LHCN-M2 (cell line): ENCODE data around the gene TTN. TPM values are rescaled to one million over a fixed set of nuclear protein-coding genes. Genes with fewer than 3 reads are reported as not detected.

ENCODE experiments used
- DNase-seq: peaks from one replicate; pipeline ENCODE4 v3.0.0-alpha.2; 2012; ENCODE audit warnings: low read depth
- polyA plus RNA-seq: library from polyadenylated mRNA; unstranded; fragments of >200 nt; gene quantifications from one replicate; pipeline ENCODE4 v1.2.1, GENCODE V29; 2012; ENCODE audit warnings: missing spikeins
- total RNA-seq: library from RNA; depleted of rRNA; stranded (reverse); fragments of >200 nt; gene quantifications from 2 replicates; pipeline ENCODE4 v1.2.3, GENCODE V29; 2014; rRNA removed

TTN gene
- total RNA-seq, result 2.0 and 5.5 TPM in 2 replicates
- polyA plus RNA-seq, result 0.38 TPM

DNA sequence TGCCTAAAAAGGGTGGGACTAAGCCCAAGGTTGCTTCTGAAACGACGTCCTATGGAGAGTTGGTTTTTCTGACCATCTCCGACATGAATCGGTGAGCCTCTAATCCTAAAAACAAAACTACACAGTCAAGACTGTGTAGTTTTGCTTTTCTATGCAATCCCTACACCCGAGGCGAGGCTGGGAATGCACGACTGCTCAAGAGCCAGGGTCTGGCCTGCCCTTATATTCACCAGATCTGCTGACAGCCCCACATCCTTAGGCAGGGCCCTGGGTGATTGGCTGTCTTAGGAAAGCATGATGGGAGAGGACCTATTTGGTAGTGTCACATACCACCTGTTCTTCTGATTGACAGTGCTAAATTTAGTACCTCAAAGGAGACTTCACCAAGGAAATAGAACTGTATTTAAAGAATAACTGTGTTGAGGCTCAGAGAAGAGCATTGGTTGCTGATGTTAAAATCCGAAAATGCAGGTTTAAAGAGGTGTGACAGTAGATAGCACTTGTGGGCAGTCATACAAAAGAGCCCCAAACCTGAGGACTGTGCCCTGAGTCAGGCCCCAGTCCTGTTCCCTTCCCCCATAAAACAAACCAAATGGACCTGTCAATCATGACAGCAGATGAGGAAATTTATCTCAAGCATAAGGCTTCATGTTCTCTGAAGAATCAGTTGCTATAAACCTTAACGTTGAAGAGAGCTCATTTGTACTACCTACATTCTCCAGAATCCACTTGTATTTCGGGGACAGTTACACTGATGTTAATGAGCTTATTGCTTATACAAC, at the start of gene TTN:
TTN (minus strand) TSS at position 197 of the 782 bp plus-strand sequence. CDS start 2,781 bp downstream, outside the sequence.
- DNase-seq, result peak; percentile 35

DNA sequence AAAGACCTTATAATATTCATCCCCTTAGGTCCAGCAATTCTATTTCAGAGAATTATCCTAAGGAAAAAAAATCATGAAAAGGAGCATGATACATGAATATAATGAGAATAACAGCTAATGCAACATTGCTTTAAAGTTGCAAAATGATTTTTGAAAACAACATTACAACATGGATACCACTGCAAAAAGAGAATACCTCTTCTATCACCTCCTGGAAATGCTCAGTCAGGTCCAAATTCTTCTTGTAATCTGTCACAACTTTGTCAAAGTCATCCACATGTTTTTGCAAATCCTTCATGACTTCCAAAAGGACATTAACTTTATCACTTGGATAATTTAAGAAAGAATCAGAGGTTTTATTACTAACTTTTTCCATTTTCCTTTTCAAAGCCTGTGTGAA, 47.9 kb upstream of the TTN start:
- DNase-seq, result no peak

DNA sequence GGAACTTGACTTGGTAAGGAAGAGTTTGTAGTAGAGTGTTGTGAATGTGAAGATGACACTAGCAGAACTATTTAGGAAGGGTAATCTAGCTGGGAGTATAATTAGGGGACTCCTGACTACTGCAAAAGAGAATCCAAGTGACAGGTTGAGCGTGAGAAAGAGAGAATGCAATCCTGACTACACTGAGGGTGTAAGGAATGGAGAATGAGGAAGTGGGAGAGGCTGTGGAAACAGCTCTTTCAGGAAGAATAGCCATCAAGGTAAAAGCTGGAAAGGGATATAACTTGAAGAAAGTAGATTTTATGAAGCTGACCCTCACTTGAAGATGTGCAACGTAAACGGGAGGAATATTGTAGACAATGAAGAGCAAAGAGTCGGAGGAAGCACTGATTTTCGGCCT, 41.1 kb upstream of the TTN start:
- DNase-seq, result no peak

DNA sequence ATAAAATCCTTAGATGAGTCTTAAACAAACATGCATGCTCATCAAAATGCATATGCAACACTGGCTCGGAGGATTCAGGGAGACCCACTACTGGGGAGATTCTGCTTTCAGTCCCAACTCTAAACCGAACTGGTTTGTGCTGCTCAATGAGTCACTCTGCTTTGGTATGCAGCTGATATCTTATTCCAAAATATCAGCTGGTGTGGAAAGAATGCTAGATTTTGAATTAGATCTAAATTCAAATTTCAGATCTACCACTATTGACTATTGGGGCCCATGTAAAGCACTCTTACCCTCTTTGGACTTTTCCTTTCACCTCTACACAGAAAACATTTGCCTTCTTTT, 39.2 kb upstream of the TTN start:
- no peak for DNase-seq

DNA sequence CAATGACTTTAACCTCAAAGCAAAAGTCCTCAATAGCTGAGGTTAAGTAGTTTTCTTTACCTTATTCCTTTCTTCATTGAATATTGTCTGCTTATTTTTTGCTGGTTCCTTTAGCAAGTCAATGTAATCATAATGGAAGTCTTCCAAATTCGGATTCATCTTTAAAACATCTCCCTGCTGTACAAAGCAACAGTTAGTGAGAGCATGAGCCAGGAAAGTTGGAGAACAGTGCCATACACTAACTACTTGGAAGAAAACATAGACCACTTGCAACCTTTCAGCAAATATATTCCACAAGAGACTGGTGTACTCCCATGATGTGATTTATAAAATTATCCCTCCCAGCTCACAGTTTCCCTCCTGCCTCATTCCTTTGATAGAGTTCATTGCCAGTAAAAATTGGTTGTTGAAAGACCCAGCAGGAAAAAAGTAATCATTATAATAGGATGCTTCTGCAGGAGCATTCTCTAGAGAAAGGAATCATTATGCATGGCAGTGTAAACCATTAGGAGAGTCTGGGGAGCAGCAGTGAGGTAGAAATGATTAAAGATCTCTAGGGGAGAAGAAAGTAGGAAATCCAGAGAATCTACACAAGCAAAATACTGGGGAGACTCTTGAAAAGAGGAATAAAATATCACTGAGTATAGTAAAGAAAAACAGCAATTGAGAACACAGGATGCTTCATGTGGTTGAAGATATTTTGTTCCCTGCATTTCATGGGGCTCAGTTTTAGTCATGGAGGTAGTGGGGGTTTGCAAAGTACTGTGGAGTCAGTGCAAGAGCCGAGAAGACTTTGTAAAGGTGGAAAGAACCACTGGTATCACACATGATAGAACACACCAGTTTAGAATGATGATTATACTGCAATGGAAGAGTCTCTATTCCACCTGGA, 38.6 kb upstream of the TTN start:
- DNase-seq, result no peak

DNA sequence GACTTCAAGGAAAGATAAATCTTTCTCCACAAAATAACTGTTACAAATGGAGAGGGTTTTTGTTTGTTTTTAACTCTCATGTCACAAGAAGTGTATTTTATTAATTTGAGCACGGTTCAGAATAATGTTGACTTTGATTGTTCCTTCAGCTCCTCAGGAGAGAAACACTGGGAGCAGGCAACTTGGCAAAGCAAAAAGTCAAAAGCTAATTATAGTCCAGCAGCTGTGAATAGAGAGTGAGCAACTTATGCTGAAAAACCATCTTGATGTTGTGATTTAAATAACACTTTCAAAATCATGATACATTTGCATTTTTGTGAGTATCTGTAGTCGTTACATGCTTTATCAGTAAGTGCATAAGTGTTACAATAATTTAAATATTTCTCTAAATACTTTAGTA, 37.5 kb upstream of the TTN start:
- DNase-seq, result no peak

DNA sequence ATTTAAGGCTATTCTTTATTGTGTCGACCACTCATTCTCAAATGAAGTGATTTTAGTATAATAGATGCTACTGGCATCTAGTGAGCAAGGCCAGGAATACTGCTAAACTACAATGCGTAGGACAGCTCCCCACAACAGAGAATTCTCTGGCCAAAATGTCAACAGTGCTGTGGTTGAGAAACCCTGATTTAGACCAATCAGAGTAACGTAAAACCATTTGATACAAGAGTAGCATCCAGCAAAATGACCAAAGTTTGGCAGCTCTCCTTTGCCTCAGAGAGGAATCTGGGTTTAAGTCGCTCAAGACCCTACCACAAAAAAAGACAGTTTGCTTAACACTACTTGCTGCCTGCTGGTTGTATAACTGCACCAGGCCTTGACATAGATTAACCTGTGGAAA, 37.0 kb upstream of the TTN start:
- peak; percentile 44 for DNase-seq

DNA sequence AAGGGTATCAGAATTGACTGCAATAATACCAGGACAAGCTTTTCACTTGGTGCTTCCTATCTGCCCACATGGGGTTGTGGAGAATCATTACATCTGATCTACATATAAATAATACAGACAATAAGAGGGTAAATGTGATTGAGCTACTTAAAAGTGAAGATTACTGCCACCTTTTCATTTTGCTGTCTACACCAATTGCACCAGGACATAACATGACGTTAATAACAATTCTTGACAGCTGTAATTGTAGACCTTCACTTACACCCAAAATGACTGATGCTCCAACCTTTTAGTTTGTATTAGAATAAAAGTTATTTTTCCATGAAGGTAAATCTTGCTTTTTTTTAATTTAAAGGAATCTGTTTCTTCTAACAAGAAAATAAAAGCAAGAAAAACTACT, 36.5 kb upstream of the TTN start:
- DNase-seq, result no peak

DNA sequence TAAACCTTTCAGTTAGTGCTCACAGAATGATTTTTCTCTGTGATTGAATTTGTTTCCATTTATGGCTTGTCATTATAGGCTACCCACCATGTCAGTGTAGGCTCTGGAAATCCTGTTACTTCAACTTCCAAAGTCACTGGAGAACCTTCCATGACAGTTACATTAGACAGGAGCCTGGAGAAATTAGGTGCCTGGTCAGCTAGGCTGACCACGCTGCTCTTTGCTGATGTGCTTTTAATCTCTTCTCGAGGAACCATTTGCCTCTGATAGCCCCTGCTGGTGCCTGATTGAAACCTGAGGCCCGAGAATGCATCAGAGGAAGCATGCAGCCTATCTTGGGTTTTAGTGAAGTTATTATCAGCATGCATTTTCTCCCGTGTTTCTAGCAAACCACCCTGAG, 29.6 kb upstream of the TTN start:
- DNase-seq, result no peak

DNA sequence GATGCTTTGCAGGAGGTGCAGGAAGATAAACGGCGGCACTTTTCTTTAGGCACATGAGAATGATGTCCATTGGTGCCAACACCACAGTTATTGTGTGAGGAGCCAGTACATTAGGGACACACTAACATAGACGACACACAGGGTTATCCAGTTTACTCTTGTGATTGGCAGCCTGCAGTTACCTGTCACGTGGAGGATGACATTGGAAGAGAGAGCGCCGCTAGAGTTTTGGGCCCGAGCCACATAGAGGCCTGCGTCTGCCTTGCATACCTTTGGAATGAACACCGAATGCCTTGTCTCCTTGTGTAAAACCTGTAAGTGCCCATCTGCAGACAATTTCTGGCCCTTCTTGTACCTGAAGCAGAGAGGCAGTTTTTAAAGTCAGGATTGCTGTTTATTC, 26.9 kb upstream of the TTN start:
- no peak for DNase-seq

DNA sequence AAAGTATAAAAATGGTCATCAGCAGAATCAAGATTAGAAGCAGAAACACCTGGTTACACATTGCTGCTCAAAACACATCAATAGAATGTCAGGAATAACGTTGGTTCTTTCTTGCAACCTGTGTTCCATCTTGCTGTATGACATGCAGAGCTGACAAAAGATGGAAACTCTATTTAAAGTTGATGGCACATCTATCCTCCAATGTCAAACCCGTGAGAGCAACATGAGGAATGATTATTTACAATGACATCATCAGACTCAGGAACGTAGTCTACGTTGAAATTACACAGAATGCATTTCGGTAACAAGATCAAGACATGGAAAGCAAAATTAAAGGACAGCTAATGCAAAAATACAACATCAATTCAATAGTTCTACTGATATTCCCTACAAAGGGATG, 26.2 kb upstream of the TTN start:
- DNase-seq, result no peak

DNA sequence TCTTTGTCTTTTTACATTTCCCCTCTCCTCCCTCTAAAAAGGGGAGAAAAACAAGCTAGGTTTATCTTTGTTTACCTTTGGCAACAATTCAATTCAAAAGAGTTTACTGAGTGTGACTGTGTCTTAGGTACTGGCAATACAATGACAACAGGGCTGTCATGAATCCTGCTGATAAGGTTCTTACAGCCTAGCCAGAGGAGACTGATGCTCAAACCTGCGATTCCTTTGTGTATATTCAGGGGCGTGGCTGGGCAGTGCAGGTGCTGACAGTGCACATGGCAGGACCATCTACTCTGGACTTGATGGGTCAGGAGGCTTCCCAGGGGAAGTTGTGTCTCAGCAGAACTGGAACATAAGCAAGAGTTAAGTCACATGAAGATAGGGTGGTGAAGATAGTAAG, 23.2 kb upstream of the TTN start:
- DNase-seq, result no peak

DNA sequence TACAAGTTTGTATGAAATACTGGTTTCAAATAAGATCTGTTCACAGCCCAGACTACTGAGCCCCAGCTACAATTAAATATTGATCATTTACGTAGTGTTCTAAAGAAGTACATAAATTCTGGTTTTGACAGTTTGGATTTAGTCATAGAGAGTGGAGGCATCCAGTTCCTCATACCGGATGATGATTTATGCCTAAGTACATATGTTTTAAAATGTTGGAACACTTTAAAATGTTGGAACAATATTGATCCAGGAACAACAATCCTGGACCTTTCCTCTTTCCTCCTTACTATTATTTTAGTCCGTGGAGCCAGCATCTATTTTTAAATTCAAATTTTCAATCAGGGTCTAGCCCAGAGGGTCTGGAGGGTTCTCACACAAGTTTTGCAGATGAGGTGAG, 22.8 kb upstream of the TTN start:
- DNase-seq, result no peak

DNA sequence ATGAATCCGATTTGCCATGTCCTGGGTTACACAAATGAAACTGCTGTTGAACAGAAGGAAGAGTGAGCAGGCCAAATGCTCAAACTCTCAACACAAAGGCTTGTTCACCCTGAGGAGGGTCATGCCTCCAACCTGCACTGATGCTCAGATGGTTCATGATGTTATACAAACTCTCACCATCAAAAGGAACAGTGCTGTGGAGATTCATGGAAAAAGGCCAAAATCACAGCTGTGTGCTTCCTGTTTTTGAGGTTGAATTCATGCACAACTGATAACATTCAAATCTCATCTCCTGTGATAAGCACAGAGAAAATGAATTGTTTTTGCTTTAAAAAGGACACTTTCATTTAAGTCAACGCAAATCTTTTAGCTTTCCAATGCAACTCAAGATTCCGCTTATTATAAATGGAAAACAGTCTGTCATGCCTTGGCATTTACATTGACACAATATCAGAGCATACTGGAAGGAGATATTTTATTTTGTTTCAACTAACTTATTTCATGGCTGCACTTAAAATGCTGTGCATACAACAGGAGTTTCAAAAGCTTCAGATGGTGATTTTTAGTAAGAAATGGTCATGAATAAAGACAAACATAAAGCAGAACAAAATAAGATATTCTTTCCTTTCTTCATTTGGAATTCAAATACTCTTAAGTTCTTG, 22.2 kb upstream of the TTN start:
- peak; percentile 73 for DNase-seq

DNA sequence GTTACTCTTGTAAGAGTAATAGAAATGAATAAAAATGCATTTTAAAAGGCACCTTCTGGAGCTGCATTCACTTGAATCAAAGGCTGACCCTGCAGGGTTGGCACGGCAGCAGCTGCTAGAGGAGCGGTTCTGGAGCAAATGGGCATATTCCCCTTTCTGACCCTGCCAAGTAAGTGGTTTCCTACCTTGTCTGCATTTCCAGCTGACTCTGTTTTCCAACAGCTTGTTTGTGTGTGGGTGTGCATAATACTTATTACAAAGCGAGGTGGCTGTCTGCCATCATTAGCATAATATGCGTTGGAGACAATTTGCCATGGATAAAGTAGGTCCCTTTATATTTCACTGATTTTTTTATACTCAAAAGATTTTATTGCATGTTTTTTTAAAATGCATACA, 21.3 kb upstream of the TTN start:
- no peak for DNase-seq

DNA sequence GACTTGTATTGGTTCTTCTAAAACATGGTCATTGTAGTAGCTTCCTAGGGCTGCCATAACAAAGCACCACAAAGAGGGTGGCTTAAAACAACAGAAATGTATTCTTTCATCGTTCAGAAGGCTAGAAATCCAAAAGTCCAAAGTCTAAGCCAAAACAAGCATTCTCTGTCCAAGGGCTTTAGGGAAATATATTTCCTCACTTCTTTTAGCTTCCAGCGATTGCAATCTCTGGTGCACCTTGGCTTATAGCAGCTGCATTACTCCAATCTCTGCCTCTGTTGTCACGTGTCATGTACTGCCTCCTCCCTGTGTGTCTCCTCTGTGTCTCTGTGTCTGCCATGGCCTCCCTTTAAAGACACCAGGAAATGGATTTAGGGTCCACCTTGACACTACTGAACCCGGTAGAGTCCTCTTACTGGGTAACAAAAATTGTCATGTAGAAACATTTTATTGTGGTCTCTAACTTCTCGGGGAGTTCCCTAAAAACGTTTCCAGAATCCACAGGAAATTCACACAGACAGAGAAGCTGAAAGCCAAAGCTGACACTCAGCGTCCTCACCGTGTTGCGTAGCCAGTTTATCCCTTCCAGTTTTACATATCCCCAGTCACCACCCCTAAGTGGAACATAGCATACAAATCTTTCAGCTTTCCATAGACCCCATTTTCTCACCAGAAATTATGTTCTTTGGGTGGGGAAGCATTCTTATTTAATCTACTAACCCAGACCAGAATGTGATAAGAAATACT, 20.7 kb upstream of the TTN start:
- no peak for DNase-seq

DNA sequence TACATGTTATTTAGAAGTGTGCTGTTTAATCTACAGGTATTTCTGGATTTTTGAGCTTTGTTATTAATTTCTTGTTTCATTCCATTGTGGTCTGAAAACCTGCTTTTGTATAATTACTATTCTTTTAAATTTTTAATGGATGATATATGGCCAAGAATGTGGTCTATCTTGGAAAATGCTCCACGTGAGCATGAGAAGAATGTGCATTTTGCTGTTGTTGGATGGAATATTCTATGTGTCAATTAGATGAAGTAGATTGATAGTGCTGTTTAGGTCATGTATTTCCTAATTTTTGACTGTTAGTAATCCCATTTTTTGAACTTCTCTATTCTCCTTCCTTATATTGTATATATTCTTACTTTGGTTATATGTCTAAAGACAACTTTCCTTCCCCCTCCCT, 19.9 kb upstream of the TTN start:
- DNase-seq, result no peak

DNA sequence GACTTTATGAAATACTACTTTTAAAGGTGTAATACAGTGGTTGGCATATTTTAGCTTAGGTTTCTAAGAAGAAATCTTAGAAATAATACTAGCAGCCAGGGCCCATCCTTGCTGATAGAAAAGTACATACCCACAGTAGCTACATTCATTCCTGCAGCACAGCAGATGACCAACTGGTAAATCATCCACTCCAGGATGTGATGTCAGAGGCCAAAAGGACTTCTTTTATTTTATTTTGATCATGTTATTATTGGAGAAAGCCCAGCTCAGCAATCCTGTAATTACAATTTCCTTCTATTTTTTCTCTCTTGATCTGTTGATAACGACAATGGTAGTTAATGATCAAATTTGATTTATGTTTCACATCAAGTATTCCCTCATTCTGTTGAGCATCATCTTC, 18.0 kb upstream of the TTN start:
- peak; percentile 80 for DNase-seq

DNA sequence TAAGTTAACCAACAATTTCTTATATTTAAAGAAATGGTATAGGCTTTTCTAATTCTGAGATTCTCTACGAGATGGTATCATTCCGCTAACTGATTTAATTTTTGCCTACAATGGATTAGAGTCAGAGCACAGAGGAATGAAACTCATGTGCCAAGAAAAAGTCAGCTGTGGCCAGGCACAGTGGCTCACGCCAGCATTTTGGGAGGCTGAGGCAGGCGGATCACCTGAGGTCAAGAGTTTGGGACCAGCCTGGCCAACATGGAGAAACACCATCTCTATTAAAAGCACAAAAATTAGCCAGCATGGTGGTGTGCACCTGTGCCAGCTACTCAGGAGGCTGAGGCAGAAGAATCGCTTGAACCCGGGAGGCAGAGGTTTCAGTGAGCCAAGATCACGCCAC, 17.0 kb upstream of the TTN start:
- DNase-seq, result no peak

DNA sequence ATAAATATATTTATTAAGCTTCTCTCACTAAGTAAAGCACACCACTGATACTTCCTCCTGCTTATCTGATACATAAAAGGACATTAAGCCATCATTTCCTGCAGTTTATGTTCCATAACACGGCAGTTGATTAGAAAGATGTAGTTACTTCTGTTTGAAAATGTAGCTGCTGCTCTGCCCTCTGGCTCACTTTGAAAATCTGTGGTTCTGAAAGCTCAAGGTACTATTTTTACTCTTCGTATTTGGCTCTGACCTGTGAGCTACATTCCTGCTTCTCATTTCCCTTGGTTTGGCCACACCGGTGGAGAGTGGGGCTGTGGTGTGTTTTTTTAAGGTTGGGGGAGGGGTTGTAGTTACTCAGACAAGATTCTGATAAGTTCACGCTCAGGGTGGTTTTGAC, 12.8 kb upstream of the TTN start:
- no peak for DNase-seq

DNA sequence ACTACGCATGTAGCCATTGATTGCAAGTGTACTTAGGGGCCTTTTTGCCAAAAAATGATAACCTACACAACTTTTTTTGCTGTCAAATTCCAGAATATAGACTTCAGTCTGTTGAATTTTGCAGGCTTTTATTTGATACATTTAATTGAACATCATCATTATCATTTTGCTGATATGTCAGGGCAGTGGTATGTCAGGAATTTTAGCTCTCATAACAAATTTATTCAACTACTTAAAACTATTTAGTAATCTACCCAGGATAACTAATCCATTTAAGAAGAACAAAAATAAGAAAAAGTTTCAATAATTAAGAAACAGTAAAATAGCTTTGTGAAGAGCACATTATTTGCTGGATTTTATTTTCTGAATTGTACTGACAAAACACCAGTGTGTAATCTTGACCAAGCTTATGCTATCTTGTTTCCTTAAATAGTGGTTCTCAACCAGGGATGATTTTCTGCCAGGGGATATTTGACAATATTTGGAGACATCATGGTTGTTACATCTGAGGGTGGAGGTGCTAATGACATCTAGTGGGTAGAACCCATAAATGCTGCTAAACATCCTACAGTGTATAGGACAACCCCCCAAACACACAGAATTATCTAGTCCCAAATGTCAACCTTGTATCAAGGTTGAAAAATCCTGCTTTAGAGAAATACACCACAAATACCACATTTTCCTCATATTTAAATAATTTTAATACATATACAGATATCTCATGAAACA, 12.1 kb upstream of the TTN start:
- DNase-seq, result peak; percentile 21
